Naive thymus-derived CD4-positive, alpha-beta T cell (primary cell): ENCODE results near the gene CNTN5. TPM values are rescaled to one million over a fixed set of nuclear protein-coding genes. Genes with fewer than 3 reads are reported as not detected.

ENCODE experiments used
- ATAC-seq: fragments of 150-1000 bp; cut with Tn5 transposase; 2 replicates; pipeline ENCODE4 v1.10.0; 2021; ENCODE audit warnings: mild to moderate bottlenecking, moderate library complexity
- CTCF ChIA-PET: fragments of 350-600 bp; sonication (Branson Sonifier 250); formaldehyde crosslinking; loops from one replicate; lab custom pipeline; 2021; ENCODE audit warnings: antibody characterized with exemption; lab: Charles Lee
- POLR2A ChIA-PET: fragments of 350-600 bp; sonication (Branson Sonifier 250); formaldehyde crosslinking; loops from one replicate; lab custom pipeline; 2021; ENCODE audit warnings: antibody characterized with exemption, inconsistent platforms; lab: Charles Lee
- DNase-seq, 9 donors: peaks; one replicate each; pipeline versions ENCODE4 v3.0.0 to v3.0.0-alpha.2; 2020 to 2022; ENCODE audit warnings: mixed read lengths in 1 of 9
- H3K27ac ChIP-seq: one replicate; pipeline ENCODE4 v1.7.0; 2013; ENCODE audit warnings: mild to moderate bottlenecking, low read depth, low read length, moderate library complexity
- H3K27me3 ChIP-seq, 2 donors: one replicate each; pipeline ENCODE4 v1.7.0; 2013; ENCODE audit warnings: low read length in 2 of 2, mild to moderate bottlenecking in 2 of 2, moderate library complexity in 2 of 2; ENCODE audit not compliant: control insufficient read depth in 2 of 2, insufficient read depth in 2 of 2
- H3K36me3 ChIP-seq, 3 experiments: 1 replicate in 2 of 3; 2 replicates in 1 of 3; pipeline ENCODE4 v1.7.0; 2013; ENCODE audit warnings: low read length in 3 of 3, mild to moderate bottlenecking in 3 of 3, moderate library complexity in 1 of 3; ENCODE audit not compliant: insufficient read depth in 3 of 3, control insufficient read depth in 2 of 3
- H3K4me1 ChIP-seq, 2 donors: one replicate each; pipeline ENCODE4 v1.7.0; 2013; ENCODE audit warnings: low read length in 2 of 2, mild to moderate bottlenecking in 2 of 2, moderate library complexity in 1 of 2; ENCODE audit not compliant: control insufficient read depth in 2 of 2, insufficient read depth in 2 of 2
- H3K4me3 ChIP-seq: 2 replicates; pipeline ENCODE4 v1.7.0; 2013; ENCODE audit warnings: mild to moderate bottlenecking, low read length
- H3K9me3 ChIP-seq, 3 experiments: 1 replicate in 2 of 3; 2 replicates in 1 of 3; pipeline ENCODE4 v1.7.0; 2013; ENCODE audit warnings: low read length in 3 of 3; ENCODE audit not compliant: control insufficient read depth in 2 of 3
- H3K27ac Mint-ChIP-seq, 9 donors: one replicate each; pipeline ENCODE4 v1.8.0; 2020 to 2022; ENCODE audit warnings: mixed read lengths in 9 of 9, mild to moderate bottlenecking in 8 of 9, moderate library complexity in 5 of 9, inconsistent platforms in 2 of 9
- H3K27me3 Mint-ChIP-seq, 5 donors: one replicate each; pipeline ENCODE4 v1.8.0; 2021 to 2022; ENCODE audit warnings: mixed read lengths in 5 of 5, mild to moderate bottlenecking in 1 of 5
- H3K36me3 Mint-ChIP-seq, 5 donors: one replicate each; pipeline ENCODE4 v1.8.0; 2020 to 2022; ENCODE audit warnings: mixed read lengths in 5 of 5, mild to moderate bottlenecking in 3 of 5, inconsistent platforms in 1 of 5
- H3K4me1 Mint-ChIP-seq, 7 donors: one replicate each; pipeline ENCODE4 v1.8.0; 2020 to 2022; ENCODE audit warnings: mixed read lengths in 7 of 7, mild to moderate bottlenecking in 3 of 7, inconsistent platforms in 1 of 7
- H3K4me3 Mint-ChIP-seq, 10 donors: one replicate each; pipeline ENCODE4 v1.8.0; 2020 to 2022; ENCODE audit warnings: mild to moderate bottlenecking in 10 of 10, mixed read lengths in 10 of 10, moderate library complexity in 6 of 10, inconsistent platforms in 2 of 10
- H3K9me3 Mint-ChIP-seq, 11 donors: one replicate each; pipeline ENCODE4 v1.8.0; 2020 to 2022; ENCODE audit warnings: mixed read lengths in 11 of 11, mild to moderate bottlenecking in 4 of 11, inconsistent platforms in 1 of 11, moderate library complexity in 1 of 11
- intact Hi-C, 2 donors: fragments of 100-400 bp; cut with micrococcal nuclease; formaldehyde crosslinking; loops; one replicate each; pipeline ENCODE4 v1.15.1; 2023
- polyA plus RNA-seq, 2 donors: library from polyadenylated mRNA; unstranded; fragments of 300-500 nt; fragmentation: Illumina TruSeq; gene quantifications; one replicate each; pipeline ENCODE4 v1.2.3, GENCODE V29; 2021
- total RNA-seq, 6 experiments: library from RNA in 5 of 6; stranded (reverse) in 5 of 6; gene quantifications; 1 replicate in 5 of 6; 2 replicates in 1 of 6; pipeline ENCODE4 v1.2.3 and lab custom pipeline; 2021 to 2026

CNTN5 gene
- total and polyA plus RNA-seq, 7 experiments from 2014 or later: not detected

DNA sequence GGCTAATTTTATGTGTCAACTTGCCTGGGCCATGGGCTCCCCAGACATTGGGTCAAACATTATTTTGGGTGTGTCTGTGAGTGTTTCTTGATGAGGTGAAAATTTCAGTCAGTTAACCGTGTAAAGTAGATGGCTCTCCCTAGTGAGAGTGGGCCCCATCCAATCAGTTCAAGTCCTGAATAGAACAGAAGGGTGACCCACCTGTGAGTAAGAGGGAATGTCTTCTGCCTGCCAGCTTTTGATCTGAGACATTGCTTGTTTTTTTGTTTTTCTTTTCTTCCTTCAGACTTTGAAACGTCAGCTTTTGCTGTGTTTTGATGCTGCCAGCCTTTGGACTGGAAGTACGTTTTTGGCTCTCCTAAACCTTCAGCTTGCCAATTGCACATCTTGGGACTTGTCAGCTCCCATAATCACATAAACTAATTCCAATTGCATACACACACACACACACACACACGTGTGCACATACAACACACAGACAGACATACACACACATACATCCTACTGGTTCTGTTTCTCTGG lies 300.1 kb downstream of the CNTN5 start:
- H3K27me3 Mint-ChIP-seq: no peaks in the 10 kb centered on the region
- POLR2A ChIA-PET: no interaction called here

DNA sequence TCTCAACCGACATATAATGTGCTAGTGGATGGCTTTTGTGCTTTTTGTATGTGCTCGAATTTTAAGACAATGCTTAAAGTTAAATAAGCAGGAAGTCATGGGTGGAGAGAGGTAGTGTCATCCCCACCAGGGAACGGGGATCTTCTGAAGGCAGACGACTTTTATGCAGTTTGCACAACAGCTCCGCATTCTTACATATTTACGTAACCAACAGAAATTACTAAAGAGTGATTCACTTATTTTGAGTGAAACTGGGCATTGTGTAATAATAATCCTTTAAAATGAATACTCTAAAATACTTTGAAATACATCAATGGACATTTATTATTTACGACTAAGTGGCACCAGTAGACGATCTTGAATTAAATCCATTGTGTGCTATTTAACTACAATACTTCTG lies 305.1 kb downstream of the CNTN5 start:
- Histone ChIP-seq H3K4me1 (no peaks in the 10 kb centered on the region), H3K4me3 (no peak overlapping the region), H3K36me3 (no peaks in the 10 kb centered on the region), H3K27me3 (no peaks in the 10 kb centered on the region), H3K9me3 (no peaks in the 10 kb centered on the region), H3K27ac (no peak overlapping the region)
- Mint-ChIP-seq H3K4me3 (no peak overlapping the region), H3K27me3 (no peaks in the 10 kb centered on the region), H3K9me3 (peaks cover 0 to 12% (median 4%) of the 10 kb centered on the region in 11 donors), H3K4me1 (no peaks in the 10 kb centered on the region), H3K27ac (no peak overlapping the region), H3K36me3 (no peaks in the 10 kb centered on the region)
- POLR2A ChIA-PET: no interaction called here
- CTCF ChIA-PET: no interaction called here
- no peak for DNase-seq
- ATAC-seq: no peak
- intact Hi-C loops: no loop called here

More for the DNA sequence above, 300.1 kb downstream of the CNTN5 start:
- no peak overlapping the region for H3K4me3 Mint-ChIP-seq
- H3K9me3 ChIP-seq: no peaks in the 10 kb centered on the region
- DNase-seq (no peak), ATAC-seq (no peak)
- no peak overlapping the region for H3K27ac ChIP-seq
- intact Hi-C loops: no loop called here
- no peaks in the 10 kb centered on the region for H3K36me3 Mint-ChIP-seq
- no peak overlapping the region for H3K27ac Mint-ChIP-seq
- H3K36me3 ChIP-seq: no peaks in the 10 kb centered on the region
- CTCF ChIA-PET: no interaction called here
- H3K27me3 ChIP-seq: no peaks in the 10 kb centered on the region
- H3K4me1 Mint-ChIP-seq: no peaks in the 10 kb centered on the region
- no peaks in the 10 kb centered on the region for H3K4me1 ChIP-seq
- H3K4me3 ChIP-seq: no peak overlapping the region
- peaks cover 0 to 14% (median 6%) of the 10 kb centered on the region in 11 donors for H3K9me3 Mint-ChIP-seq

DNA sequence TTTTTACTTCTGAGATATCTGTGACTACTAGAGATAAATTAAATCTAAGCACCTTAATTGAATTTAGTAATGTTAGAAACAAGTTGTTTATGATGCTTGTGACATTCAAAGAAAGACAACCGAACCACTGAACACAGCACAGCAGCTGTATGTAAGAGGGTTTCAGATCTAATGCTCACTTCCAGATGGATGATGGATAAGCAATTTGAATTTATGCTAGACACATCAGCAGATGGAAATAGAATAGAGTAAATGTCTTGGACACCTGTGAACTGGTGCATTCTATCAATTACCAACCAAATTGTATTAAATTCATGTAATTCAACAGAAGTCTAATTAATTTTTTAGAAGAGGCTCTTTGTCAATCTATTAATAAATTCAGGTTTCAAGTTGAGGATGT lies 306.3 kb downstream of the CNTN5 start:
- CTCF ChIA-PET: no interaction called here
- Mint-ChIP-seq H3K4me1 (no peaks in the 10 kb centered on the region), H3K36me3 (no peaks in the 10 kb centered on the region), H3K27ac (no peak overlapping the region), H3K9me3 (peaks cover 0 to 14% (median 0%) of the 10 kb centered on the region in 11 donors), H3K4me3 (no peak overlapping the region), H3K27me3 (no peaks in the 10 kb centered on the region)
- intact Hi-C loops: no loop called here
- H3K9me3 ChIP-seq: no peaks in the 10 kb centered on the region
- no peak overlapping the region for H3K4me3 ChIP-seq
- H3K27me3 ChIP-seq: no peaks in the 10 kb centered on the region
- DNase-seq: no peak
- ATAC-seq: no peak
- H3K4me1 ChIP-seq: no peaks in the 10 kb centered on the region
- H3K27ac ChIP-seq: no peak overlapping the region
- POLR2A ChIA-PET: no interaction called here
- no peaks in the 10 kb centered on the region for H3K36me3 ChIP-seq

DNA sequence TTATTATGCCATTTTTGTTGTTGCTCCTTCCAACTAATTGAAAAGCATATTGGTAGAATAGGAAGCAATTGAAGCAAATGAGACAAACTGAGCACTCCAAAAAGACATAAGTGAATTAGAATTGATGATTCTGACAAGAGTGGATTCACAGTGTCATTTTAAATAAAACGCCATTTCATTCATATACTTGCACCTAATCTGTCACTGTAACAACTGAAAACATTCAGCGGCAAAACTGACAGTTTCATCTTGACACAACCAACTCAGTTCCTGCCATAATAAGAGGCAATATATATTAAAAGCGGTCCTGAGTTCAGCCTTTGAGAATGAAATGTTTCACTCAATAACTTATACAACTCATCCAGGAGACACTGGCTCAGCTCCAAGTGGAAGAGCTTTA lies 306.8 kb downstream of the CNTN5 start:
- Histone ChIP-seq H3K9me3 (no peaks in the 10 kb centered on the region), H3K27me3 (no peaks in the 10 kb centered on the region), H3K4me1 (no peaks in the 10 kb centered on the region), H3K27ac (no peak overlapping the region), H3K4me3 (no peak overlapping the region), H3K36me3 (no peaks in the 10 kb centered on the region)
- intact Hi-C loops: no loop called here
- no peaks in the 10 kb centered on the region for H3K36me3 Mint-ChIP-seq
- ATAC-seq: no peak
- H3K27ac Mint-ChIP-seq: no peak overlapping the region
- ChIA-PET POLR2A (no interaction called here), CTCF (no interaction called here)
- no peak overlapping the region for H3K4me3 Mint-ChIP-seq
- no peak for DNase-seq
- H3K27me3 Mint-ChIP-seq: no peaks in the 10 kb centered on the region
- H3K9me3 Mint-ChIP-seq: peaks cover 0 to 14% (median 0%) of the 10 kb centered on the region in 11 donors
- no peaks in the 10 kb centered on the region for H3K4me1 Mint-ChIP-seq

DNA sequence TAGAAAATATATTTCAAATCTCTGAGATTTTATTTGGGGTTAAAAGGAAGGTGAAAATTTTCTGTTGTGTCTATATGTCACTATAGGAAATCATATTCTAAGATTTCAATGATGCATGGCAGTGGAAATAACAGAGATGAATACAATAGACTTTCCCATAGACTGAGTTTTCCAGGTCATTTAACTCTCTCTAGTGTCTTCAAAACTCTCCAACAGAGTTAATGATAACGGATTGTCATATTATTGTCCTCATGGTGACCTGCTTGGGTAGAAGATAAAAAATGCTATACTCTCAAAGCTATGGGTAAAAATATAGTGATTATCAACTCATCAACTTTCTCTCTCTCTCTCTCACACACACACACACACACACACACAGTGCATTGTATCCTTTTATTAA lies 312.9 kb downstream of the CNTN5 start:
- Histone ChIP-seq H3K27ac (no peak overlapping the region), H3K36me3 (no peaks in the 10 kb centered on the region), H3K9me3 (no peaks in the 10 kb centered on the region), H3K4me3 (no peak overlapping the region), H3K4me1 (no peaks in the 10 kb centered on the region), H3K27me3 (no peaks in the 10 kb centered on the region)
- POLR2A ChIA-PET: no interaction called here
- no peak overlapping the region for H3K4me3 Mint-ChIP-seq
- no peak overlapping the region for H3K27ac Mint-ChIP-seq
- H3K9me3 Mint-ChIP-seq: peaks cover 0 to 6% (median 0%) of the 10 kb centered on the region in 11 donors
- ATAC-seq (no peak), DNase-seq (no peak)
- CTCF ChIA-PET: no interaction called here
- intact Hi-C loops: no loop called here
- no peaks in the 10 kb centered on the region for H3K36me3 Mint-ChIP-seq
- H3K4me1 Mint-ChIP-seq: no peaks in the 10 kb centered on the region
- H3K27me3 Mint-ChIP-seq: no peaks in the 10 kb centered on the region

DNA sequence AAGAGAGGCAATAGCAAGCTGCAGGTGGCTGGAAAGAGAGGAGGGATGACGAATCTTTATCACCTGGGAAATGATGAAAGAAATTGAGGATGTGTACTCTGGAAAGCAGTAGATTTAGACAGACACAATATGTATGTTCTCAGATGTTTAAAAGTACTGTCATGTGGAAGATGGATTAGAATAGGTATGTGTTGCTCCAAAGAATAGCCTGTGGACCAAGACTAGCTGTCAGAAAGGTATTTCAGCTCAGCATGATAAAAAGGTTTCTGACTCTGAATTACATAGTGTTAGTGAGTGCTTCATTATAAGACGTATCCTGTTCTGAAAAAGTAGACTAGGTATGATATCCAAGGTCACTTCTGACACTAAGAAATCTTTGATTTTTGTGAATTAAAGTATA lies 322.4 kb downstream of the CNTN5 start:
- CTCF ChIA-PET: no interaction called here

DNA sequence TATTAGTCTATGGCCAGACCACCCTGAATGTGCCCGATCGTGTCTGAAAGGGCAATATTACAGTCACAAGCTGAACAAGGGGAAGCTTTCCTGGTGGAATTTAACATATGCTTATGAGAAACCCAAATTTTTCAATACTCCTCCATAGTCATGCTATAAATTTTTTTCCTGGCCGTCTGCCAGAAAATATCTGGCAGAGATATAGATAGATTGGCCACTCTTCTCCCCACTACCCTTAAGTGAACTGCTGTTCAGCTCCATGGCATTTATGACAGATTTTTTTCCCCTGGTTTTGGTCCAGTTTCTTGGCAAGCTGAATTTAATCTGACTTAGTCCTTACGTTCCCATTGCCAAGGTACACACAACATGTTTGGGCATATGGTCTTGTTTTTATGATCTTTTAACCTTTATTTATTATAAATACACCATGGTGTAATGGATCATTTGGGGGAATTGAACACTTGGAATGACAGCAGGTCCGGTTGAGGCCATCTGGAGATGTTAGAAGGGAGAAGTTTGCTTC lies 328.5 kb downstream of the CNTN5 start:
- H3K9me3 Mint-ChIP-seq: peaks cover 0 to 13% (median 2%) of the 10 kb centered on the region in 11 donors
- CTCF ChIA-PET: no interaction called here
- no peaks in the 10 kb centered on the region for H3K27me3 Mint-ChIP-seq
- no peak for DNase-seq
- no peak overlapping the region for H3K4me3 Mint-ChIP-seq
- no peak for ATAC-seq
- H3K4me1 Mint-ChIP-seq: no peaks in the 10 kb centered on the region
- no peaks in the 10 kb centered on the region for H3K27me3 ChIP-seq
- H3K9me3 ChIP-seq: no peaks in the 10 kb centered on the region
- no peaks in the 10 kb centered on the region for H3K36me3 Mint-ChIP-seq
- no peaks in the 10 kb centered on the region for H3K4me1 ChIP-seq
- H3K36me3 ChIP-seq: no peaks in the 10 kb centered on the region
- POLR2A ChIA-PET: no interaction called here
- H3K4me3 ChIP-seq: no peak overlapping the region
- intact Hi-C loops: no loop called here
- H3K27ac Mint-ChIP-seq: no peak overlapping the region
- no peak overlapping the region for H3K27ac ChIP-seq

More for the DNA sequence above, 322.4 kb downstream of the CNTN5 start:
- Mint-ChIP-seq H3K9me3 (peaks cover 0 to 18% (median 6%) of the 10 kb centered on the region in 11 donors), H3K4me3 (no peak overlapping the region), H3K27me3 (no peaks in the 10 kb centered on the region), H3K36me3 (no peaks in the 10 kb centered on the region), H3K4me1 (no peaks in the 10 kb centered on the region), H3K27ac (no peak overlapping the region)
- H3K27ac ChIP-seq: no peak overlapping the region
- ATAC-seq: no peak
- no peaks in the 10 kb centered on the region for H3K9me3 ChIP-seq
- DNase-seq: no peak
- no peak overlapping the region for H3K4me3 ChIP-seq
- POLR2A ChIA-PET: no interaction called here
- H3K27me3 ChIP-seq: no peaks in the 10 kb centered on the region
- intact Hi-C loops: no loop called here
- no peaks in the 10 kb centered on the region for H3K4me1 ChIP-seq
- no peaks in the 10 kb centered on the region for H3K36me3 ChIP-seq
